Measurements from ENCODE around the gene CCDC134.

The CCDC134 gene

DNA sequence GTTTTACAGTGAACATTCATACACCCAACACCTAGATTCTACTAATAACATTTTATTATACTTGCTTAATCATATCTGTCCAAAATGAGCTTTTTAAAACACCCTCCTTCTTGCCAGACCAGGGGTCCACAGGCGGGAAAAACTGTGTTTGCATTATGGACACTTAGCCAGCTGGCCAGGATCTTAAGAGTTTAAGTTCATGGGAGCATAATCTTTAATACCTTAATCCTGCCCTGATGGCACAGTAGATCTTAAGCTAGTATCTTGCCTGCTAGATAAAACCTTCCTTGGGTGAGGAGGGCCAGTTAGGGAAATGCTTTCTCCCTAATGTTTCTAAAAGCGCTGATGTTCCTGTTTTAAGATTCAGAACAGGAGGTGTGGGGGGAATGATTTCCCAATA, 13.1 kb upstream of the CCDC134 start:
- peak; percentile 91 to 97 for DNase-seq

DNA sequence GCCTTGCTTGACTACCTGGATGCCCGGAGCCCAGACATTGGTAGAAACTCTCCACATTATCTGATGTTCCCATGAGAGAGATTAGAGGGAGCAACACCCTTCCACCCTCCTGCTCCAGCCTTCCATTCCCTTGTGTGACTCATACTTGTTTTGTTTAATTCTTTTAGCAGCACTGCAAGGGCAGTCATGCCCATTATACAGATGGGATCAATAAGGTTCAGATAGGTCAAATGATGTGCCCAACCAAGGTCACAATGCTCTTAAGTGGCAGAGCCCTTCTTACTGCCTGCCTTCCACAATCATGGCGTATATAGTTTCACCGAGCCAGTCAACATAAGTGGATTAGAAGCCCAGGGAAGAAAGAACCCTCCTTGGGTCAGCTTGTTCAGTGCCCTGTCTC, 6.6 kb upstream of the CCDC134 start:
- no peak for DNase-seq

DNA sequence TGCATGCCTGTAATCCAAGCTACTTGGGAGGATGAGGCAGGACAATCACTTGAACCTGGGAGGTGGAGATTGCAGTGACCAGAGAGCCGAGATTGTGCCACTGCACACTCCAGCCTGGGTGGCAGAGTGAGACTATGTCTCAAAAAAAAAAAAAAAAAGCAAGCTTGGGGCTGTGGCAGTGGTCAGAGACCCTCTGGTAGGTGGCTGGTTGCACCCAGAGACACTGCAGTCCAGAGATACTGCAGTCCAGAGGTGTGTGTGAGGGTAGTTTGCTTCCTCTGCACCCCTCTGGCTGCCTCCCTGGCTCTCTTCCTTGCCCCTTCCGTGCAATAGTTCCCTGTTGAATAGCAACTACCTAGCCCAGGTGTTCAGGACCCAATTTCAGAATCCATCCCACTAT, 1.7 kb upstream of the CCDC134 start:
- no peak for DNase-seq

DNA sequence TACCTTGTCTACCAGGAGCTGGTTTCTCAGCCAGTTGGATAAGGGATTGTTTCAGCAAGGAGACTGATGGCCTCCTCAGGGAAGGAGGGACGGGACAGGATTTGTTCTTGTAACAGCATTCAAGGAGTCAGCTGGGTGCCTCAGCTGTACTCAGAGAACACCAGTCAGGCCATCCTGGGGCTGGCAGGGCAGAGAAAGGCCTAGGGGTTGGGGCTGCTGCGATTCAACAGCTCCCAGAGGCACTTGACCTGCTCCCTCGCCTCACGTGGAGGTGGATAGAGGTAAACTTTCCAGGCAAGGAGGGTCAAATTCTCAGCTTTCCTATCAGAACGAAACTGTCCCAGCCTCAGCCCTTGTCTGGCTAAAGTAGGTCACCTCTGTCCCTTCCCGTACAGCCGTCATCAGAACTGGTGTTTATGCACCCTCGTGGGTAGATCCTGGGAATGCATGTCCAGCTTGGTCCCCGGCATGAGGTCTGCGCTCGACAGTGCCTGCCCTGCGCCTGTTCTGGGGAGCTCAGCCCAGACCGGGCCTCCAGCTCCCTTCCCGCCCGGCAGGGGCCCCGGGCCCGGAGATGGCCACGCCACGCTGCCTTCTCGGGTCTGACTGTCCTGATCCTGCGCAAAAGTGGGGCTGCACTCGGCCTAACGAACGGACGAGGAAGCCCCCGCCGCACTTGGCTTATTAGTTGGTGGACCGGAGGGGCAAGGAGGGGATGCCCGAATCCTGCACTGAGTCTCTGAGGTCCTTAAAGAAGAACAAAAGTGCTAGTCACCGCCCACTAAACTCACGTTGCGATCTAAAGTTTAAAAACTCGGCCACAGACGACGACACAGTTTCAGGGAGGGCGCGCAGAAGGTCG, 762 bp upstream of the CCDC134 start:
- no peak for DNase-seq

DNA sequence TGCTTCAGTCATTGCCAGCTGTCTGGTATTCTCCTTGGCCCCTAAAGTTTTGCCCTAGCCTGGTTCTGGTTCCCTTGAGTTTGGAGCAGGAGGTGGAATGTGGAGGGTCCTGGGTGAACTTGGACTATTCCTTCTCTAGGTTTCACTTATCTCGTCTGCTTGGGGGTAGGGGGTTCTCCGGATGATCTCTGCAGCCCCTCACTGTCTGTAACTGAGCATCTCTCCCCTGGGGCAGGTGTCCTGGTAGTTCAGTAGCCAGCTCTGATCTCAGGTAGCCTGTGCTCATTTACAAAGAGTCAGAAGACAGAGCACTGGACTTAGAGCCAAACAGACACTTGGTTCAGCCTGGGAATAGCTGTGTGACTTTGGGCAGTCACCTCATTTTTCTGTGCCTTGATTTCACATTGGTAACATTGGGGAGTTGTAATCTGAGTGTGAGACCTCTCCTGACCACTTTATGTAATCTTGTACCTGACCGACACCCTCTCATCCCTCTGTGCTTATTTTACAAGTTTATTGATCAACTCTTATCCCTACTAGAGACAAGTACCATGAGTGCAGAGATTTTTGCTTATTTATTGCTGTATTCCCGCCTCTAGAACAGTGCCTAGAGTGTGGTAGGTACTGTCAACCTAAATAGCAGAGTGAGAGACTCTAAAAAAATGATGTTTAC, 804 bp downstream of the CCDC134 start:
- DNase-seq: no peak

DNA sequence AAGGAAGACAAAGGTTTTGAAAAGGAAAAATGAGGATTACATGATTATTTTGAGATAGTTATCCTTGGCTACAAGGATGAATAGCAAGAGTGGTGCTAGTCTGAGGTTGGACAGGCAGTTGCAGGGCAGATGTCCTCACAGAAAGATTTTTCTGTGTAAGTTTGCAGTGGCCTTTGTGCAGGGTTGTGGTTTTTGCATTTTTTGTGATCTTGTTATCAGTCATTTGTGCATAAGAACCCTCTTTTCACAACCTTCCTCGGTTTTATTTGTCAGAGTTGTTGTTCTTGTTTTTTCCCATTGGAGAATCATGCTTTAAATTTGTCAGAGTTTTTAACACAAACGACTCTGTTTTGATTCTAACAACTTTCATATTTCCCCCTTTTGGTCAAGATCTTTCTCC, 1.4 kb downstream of the CCDC134 start:
- DNase-seq: no peak

DNA sequence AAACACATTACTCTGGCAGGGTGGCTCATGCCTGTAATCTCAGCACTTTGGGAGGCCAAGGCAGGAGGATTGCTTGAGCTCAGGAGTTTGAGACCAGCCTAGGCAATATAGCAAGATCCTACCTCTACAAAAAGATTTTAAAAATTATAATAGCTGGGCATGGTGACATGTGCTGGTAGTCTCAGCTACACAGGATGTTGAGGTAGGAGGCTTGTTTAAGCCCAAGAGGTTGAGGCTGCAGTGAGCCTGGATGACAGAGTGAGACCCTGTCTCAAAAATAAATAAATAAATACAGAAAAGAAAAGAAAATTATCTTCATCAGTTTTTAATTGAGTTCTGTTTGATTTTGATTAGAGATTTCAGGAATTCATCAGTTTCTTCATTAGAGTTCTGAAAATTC, 5.2 kb downstream of the CCDC134 start:
- DNase-seq: no peak

DNA sequence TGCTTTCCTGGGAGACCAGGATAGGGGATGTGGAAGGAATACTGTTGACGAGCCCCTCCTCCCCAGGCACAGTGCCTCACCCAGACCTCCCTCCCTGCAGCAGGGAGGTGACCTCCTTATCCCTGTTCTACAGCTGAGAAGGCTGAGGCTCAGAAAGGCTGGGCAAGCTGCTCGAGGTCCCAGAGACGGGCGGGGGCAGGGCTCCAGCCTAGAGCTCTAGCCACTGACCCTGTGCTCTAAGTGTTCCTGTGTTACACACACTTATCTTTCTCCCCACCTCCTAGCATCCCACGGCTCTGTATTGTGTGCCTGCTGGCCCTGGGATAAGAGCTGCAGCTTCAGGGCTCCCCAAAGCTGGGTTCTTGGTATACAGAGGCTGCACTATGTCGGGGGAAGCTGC, 7.9 kb downstream of the CCDC134 start:
- DNase-seq: no peak

DNA sequence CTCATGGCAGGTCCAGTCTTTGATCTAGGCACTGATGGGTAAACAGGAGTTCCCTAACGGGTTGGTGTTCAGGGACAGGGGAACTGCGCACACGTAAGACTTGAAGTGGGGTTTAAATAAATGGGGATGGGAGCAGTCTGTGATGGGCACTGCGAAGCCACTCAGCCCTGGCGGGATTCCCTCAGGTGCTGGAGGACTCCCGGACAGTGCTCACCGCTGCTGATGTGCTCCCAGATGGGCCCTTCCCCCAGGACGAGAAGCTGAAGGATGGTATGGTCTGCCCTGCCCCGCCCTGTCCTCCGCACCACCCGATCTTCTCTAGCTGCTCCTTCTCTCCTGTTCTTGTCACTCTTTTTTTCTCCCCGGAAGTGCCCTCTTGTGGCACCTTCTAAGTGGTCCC, 9.5 kb downstream of the CCDC134 start:
- no peak for DNase-seq

DNA sequence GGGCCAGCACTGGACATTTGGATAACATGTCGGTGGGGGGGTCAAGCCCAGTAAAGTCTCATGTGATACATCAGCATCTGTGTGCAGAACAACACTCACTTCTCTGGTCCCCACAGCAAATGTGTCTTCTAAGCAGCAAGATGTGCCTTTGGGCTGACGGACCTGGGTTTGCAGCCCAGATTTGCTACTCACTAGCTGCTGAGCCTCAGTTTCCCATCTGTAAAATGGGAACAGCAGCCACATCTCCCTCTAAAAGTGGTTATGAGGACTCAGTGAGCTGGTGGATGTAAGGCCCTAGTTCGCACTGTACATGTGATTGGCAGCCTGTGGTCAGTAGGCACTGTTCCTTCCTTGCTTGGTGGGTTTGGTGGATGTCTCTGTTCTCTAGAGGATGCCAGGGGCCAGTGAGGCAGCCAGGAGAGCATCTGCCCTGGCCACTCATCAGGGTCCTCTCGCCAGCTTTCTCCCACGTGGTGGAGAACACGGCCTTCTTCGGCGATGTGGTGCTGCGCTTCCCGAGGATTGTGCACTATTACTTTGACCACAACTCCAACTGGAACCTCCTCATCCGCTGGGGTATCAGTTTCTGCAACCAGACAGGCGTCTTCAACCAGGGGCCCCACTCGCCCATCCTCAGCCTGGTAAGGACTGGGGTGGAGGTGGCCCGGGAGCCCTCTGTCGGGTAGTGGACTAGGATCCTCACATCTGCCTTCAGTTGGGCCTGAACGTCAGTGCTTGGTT, 12.5 kb downstream of the CCDC134 start:
- DNase-seq: no peak

DNA sequence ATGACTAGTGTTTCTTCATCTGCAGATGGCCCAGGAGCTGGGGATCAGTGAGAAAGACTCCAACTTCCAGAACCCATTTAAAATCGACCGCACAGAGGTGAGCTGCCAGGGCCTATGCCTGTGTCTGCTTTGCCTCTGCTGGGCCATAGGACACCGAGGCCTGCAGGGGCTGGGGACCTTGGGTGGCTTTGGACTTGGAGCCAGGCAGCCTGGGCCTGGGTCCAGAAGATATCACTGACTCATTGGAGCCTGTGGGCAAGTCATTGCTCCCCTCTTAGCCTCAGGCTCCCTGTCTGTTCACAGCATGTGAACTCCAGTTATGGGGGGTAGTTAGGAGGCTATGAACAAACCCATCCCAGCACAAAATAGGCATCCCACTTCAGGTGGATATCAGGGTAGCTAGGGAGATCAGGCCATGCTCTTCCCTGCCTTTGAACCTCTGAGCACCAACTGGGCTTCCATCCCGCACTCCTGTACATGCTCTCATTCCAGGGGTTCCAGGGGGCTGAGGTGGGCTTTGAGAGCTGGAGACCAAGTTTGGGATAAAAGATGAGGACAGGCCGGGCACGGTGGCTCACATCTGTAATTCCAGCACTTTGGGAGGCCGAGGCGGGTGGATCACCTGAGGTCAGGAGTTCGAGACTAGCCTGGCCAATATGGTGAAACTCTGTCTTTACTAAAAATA, 13.4 kb downstream of the CCDC134 start:
- no peak for DNase-seq

DNA sequence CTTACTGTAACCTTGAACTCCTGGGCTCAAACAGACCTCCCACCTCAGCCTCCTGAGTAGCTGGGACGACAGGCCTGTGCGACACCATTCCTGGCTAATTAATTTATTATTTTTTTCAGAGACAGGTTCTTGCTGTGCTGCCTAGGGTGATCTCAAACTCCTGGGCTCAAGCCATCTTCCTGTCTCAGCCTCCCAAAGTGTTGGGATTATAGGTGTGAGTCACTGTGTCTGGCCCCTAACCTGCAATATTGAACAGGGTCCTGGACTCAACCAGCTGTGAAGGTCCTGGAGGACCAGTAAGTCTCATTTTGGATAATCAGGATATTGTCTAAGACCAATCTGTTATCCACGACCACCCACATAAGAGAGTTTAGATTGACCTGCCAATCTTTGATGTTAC, 15.2 kb downstream of the CCDC134 start:
- no peak for DNase-seq

DNA sequence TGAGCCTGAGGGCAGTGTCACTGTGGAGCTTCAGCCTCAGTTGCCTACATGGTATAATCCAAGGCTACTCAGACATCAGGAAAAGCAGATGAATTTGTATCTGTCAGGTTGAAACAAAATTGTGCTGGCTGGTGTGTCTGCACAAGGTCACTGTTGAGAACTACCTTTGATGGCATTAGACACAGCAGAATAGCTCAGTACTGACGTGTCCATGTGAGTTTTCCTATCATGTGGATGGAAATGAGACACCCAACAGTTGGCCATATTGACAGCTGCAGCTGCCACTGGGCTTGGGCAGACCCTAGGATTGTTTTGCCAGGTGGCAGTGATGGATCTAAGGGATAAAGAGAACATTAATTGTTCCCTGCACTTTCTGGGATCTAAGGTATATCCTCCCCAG, 15.8 kb downstream of the CCDC134 start:
- peak; percentile 65 to 91 for DNase-seq

DNA sequence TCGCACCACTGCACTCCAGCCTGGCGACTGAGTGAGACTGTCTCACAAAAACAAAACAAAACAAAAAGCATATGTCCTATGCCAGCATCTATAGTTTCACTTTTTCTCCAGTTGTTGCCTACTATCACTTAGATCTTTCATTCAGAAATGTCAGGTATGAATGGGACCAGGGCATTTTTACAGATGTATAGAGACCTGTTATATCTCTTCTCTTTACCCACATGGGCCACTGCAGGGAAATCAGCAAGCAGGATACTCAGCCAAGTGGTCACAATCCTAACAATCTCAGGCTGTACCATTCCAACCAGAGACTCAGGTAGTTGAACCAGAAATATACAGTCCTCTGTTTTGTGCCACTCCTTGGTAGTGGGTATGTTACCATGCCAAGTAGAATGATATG, 16.4 kb downstream of the CCDC134 start:
- no peak for DNase-seq

DNA sequence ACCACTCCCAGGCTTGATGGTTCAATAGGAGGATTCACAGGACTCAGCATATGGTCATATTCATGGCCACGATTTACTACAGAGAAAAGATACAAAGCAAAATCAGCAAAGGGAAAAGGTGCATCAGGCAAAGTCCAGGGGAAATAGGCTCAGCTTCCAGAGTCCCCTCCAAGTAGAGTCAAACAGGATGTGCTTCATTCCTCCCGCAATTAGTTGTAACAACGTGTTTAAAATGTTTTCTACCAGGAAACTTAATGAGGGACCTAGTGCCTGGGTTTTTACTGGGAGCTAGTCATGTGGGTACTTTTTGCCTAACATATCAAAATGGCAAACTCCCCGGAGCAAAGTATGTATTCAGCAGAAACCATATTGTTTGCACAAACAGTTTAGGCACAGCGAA, 17.5 kb downstream of the CCDC134 start:
- no peak for DNase-seq

DNA sequence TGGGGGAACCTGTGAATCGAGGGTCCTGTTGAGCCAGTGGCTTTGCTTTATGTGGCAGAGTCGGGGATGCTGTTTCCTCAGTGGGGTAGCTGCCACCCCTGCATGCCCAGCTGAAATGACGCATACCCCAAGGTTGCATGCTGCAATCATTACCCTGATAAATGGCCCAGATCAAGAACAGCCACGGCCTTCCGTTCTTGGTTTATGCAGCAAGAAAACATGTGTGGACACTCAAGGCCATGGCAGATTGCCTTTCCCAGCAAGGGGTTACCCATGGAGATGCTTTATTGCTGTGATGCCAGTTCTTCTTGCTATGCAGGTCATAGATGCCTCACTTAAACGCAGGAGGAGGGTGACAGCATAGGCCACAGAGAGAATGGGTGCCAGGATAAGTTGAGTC, 18.1 kb downstream of the CCDC134 start:
- no peak for DNase-seq

DNA sequence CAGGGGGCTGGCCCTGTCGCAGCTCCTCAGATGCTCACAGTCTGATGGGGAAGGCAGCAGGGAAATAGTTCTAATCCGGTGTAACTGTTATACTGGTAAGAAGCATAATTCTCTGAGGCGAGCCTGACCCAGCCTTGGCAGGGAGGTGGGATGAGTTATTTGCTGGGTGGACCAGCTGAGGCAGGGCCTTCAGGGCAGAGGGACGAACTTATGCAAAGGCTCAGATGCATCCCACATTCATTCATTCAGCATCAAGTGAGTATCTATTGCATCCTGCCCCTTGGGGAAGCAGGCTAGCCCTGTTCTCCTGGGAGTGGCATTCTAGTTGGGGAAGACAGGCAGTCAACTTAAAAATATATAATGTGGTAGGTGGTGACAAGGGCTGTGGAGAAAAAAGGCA, 18.8 kb downstream of the CCDC134 start:
- DNase-seq: no peak

DNA sequence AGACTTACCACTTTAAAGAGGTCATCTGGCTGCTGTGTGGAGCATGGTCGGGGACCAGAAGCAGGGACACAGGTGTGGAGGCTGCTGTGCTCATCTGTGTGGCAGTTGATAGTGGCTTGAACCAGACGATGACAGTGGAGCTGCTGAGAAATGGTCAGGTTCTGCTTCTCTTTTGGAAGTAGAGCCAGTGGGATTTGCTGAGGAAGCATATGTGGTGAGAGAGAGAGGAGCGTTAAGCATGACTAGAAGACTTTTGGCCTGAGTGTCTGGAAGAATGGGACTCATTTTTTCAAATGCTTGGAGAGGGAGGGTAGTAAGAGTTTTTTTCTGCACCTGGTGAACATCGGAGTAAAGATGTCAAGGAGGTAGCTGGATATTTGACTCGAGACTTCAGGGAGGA, 20.0 kb downstream of the CCDC134 start:
- no peak for DNase-seq

DNA sequence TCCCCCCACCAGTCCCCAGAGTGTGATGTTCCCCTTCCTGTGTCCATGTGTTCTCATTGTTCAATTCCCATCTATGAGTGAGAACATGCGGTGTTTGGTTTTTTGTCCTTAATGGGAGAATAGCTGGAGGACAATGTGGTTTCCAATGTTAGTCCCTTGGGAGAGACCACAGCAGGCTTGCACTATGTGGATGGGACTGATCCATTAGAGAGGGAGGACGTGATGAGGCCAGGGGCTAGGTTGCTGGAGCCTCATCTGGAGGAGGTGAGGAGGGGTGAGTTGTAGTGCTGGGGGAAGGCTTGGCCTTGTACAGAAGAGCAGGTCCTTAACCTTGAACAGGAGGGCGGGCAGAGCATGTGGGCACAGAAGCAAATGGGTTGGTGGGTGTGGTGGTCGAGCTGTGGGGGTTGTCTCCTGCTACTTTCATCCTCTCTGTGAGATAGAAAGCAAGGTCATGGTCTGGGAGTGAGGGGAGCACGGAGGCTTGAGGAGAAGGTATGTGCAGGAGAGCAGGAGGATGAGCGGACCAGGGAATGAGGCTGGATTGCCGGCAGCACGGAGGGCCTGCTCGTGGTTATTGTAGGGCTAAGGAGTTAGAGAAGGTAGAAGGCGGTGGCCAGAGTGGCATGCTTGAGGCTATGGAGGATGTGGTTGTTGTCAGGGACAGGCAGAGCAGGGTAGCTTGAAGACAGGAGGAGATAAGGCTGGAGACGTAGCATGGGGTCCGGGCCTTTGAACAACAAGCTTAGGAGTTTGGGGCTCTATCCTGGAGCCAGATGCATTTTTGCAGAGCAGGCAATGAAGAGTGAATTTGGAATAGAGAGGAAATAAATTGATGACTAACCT, 21.2 kb downstream of the CCDC134 start:
- DNase-seq: no peak

DNA sequence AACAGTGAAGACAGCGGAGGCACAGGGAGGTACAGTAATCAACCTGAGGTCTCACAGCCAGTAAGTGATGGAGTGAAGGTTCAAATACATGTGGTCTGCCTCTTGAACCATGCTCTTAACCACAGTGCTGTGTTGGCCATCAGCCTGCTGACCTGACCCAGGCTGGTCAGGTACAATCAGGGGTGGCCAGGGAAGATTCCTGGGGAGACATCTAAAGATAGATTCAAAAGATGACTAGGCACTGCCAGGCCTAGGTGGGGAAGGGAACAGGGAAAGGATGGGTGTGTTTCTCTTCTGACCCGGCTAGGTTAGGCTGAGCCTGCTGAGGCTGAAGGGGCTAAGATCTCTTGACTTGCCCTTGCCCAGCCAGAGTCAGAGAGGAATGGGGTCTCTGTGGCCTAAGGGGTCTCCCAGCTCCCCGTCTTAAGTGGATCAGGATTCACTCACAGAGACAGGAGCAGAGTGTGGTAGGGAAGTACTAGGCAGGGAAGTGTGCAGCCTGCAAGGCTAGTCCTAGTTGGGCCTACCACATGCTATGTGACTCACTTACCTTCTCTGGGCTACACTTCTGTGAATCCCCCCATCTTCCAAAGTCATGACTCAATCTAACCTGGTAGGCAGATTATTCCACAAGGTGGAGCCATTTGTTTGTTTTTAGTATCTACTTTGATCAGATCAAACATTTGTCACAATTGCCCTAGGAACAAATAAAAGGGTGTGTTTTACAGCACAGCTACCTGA, 22.0 kb downstream of the CCDC134 start:
- DNase-seq: peak; percentile 16 to 77

DNA sequence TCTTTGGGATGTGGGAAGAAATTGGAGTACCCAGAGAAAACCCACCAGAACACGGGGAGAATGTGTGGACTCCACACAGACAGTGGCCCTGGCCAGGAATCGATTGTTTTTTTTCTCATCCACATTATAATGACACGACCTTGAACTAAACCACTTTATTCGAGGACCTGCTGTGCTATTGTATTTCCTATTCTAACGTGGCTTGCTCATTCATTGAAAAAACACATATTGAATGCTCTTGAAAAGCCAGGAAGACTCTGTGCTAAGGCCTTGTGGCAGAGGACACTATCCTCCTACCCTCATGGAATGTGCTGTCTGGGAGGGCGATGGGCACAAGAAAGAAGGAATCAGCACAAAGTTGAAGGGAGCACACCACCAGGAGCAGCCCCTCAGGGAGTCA, 23.3 kb downstream of the CCDC134 start:
- DNase-seq: no peak

DNA sequence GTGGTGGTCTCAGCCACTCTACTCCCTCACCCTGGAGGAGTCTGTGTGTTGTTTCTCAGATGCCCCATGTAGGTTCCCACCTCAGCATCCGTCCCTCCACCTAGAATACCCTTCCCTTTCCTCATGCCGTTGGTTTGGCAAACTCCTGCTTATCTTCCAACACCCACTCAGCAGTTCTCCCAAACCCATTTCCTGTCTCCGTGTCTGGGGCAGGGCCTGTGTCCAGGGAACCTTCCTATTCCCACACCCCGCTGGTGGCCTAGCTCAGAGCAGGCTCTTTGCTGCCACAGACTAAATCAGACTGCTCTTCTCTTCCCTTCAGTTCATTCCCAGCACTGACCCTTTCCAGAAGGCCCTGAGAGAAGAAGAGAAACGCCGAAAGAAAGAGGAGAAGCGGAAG, 24.9 kb downstream of the CCDC134 start:
- no peak for DNase-seq
